GM23248 (cell line): ENCODE data around the gene PTRH1. TPM values are rescaled to one million over a fixed set of nuclear protein-coding genes. Genes with fewer than 3 reads are reported as not detected.

ENCODE experiments used
- DNase-seq: peaks from one replicate; pipeline ENCODE4 v3.0.0-alpha.2; 2015
- H2AFZ ChIP-seq: fragments of 200-600 bp; sonication (generic); 2 replicates; pipeline ENCODE4 v1.6.1; 2016; ENCODE audit warnings: antibody characterized with exemption
- H3F3A ChIP-seq: fragments of 200-600 bp; sonication (generic); 2 replicates; pipeline ENCODE4 v1.6.1; 2016; ENCODE audit warnings: mild to moderate bottlenecking, antibody characterized with exemption, mixed run types; ENCODE audit not compliant: insufficient read depth
- H3K27ac ChIP-seq: fragments of 200-600 bp; sonication (generic); 2 replicates; pipeline ENCODE4 v1.5.1; 2016; ENCODE audit warnings: mild to moderate bottlenecking
- H3K27me3 ChIP-seq: fragments of 200-600 bp; sonication (generic); replicated peaks from 2 replicates; pipeline ENCODE4 v1.6.1; 2016; ENCODE audit warnings: mild to moderate bottlenecking; ENCODE audit not compliant: insufficient read depth
- H3K36me3 ChIP-seq: fragments of 200-600 bp; sonication (generic); 2 replicates; pipeline ENCODE4 v1.6.1; 2016; ENCODE audit warnings: low read depth, mild to moderate bottlenecking
- H3K4me1 ChIP-seq: fragments of 200-600 bp; sonication (generic); 2 replicates; pipeline ENCODE4 v1.6.1; 2016; ENCODE audit warnings: mild to moderate bottlenecking; ENCODE audit not compliant: insufficient read depth
- H3K4me2 ChIP-seq: fragments of 200-600 bp; sonication (generic); one replicate; pipeline ENCODE4 v1.6.1; 2016; ENCODE audit warnings: mild to moderate bottlenecking; ENCODE audit not compliant: unreplicated experiment
- H3K4me3 ChIP-seq: fragments of 200-600 bp; sonication (generic); 2 replicates; pipeline ENCODE4 v1.5.1; 2016; ENCODE audit warnings: mild to moderate bottlenecking
- H3K79me2 ChIP-seq: fragments of 200-600 bp; sonication (generic); 2 replicates; pipeline ENCODE4 v1.6.1; 2016; ENCODE audit warnings: mild to moderate bottlenecking; ENCODE audit not compliant: insufficient read depth
- H3K9ac ChIP-seq: fragments of 200-600 bp; sonication (generic); 2 replicates; pipeline ENCODE4 v1.6.1; 2016; ENCODE audit warnings: mild to moderate bottlenecking
- H3K9me2 ChIP-seq: fragments of 200-600 bp; sonication (generic); 2 replicates; pipeline ENCODE4 v1.6.1; 2016; ENCODE audit warnings: mixed run types, mild to moderate bottlenecking, moderate library complexity; ENCODE audit not compliant: insufficient read depth
- H3K9me3 ChIP-seq: fragments of 200-600 bp; sonication (generic); one replicate; pipeline ENCODE4 v1.6.1; 2017; ENCODE audit warnings: low read depth
- H4K20me1 ChIP-seq: fragments of 200-600 bp; sonication (generic); 2 replicates; pipeline ENCODE4 v1.6.0; 2016; ENCODE audit not compliant: insufficient read depth
- EZH2 ChIP-seq: fragments of 200-600 bp; sonication (generic); IDR thresholded peaks from 2 replicates; pipeline ENCODE4 v1.6.1; 2018; ENCODE audit warnings: antibody characterized with exemption, mild to moderate bottlenecking; ENCODE audit not compliant: insufficient read depth, poor library complexity, severe bottlenecking
- EZH2phosphoT487 ChIP-seq: fragments of 200-600 bp; sonication (generic); IDR thresholded peaks from 2 replicates; pipeline ENCODE4 v1.6.1; 2018; ENCODE audit warnings: antibody characterized with exemption, moderate library complexity, mild to moderate bottlenecking, low read depth; ENCODE audit not compliant: insufficient read depth
- WGBS, 2 experiments: methylation state at CpG; one replicate each; pipeline ENCODE4 v1.1.6; 2015 to 2017; ENCODE audit warnings: low lambda C conversion rate in 2 of 2, low coverage in 1 of 2; ENCODE audit errors: missing lambda C conversion rate in 2 of 2; 5-methylcytosine and 5-hydroxymethylcytosine counted together
- in situ Hi-C: fragments of 300-500 bp; cut with MboI; formaldehyde crosslinking; loops from 2 replicates; pipeline ENCODE4 v1.15.0; 2020
- polyA plus RNA-seq: library from polyadenylated mRNA; unstranded; fragments of >200 nt; fragmentation: Nextera tagmentation; extraction: Ambion mirVana; gene quantifications from 2 replicates; pipeline ENCODE4 v1.2.1, GENCODE V29; 2016
- total RNA-seq: library from RNA; depleted of rRNA; stranded (reverse); fragments of >200 nt; shearing (Covaris generic); gene quantifications from 2 replicates; pipeline ENCODE4 v1.2.3, GENCODE V29; 2014

The PTRH1 gene
- total and polyA plus RNA-seq, 2 experiments from 2014 or later = 33.1 to 34.3 TPM

DNA sequence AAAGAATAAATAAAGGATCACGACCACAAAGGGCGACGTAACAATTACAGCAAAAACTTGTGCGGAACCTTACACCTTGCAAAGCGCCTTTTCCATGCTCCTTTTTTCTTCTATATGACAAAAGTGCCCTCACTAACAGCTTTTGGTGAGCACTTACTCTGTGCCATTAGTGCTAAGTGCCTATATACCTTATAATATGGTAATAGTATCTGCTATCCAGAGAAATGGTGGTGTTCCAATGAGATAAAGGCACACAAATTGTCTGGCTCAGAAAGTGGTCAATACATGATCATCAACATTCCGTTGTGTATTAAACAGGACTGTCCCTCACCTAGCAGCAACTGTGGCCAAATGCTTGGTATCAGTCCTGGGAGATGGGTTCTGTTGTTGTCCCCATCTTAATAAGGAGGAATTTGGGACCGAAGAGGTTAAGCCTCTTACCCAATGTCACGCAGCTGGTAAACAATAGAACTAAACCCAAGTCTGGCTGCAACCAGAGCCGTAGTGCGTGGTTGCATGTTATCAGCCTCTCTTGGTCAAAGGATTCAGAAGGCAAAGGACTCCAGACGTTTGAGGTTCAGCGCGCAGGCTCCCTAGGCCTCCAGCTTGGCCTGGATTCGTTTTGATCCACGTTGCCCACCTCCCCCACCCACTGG, 20.2 kb upstream of the PTRH1 start:
- Histone ChIP-seq H3F3A (peaks cover 5% of the 10 kb centered on the region; the same call in 1 of the 2 replicates), H3K79me2 (0 out of 2 replicates have a peak, but pooled peaks cover 7% of the 10 kb centered on the region), H3K4me3 (no peak overlapping the region), H3K27ac (peak overlapping the region; percentile 19; the same call in 1 of the 2 replicates), H3K9ac (peak overlapping the region; percentile 63), H3K36me3 (no peaks in the 10 kb centered on the region), H3K9me3 (no peaks in the 10 kb centered on the region), H2AFZ (no peak overlapping the region), H3K9me2 (no peaks in the 10 kb centered on the region), H3K4me2 (peak overlapping the region; percentile 55), H4K20me1 (no peaks in the 10 kb centered on the region), H3K27me3 (no peaks in the 10 kb centered on the region), H3K4me1 (peaks cover 17% of the 10 kb centered on the region)
- DNase-seq = no peak
- no peak for TF ChIP-seq EZH2phosphoT487
- no peak for TF ChIP-seq EZH2
- WGBS, 2 experiments = 21 to 24% methylated on average over 15 of the region's 15 CpGs
- in situ Hi-C loops = loop anchor here (10.0 kb wide), 1 partner anchor 141 kb away; no protein-coding TSS in a partner anchor

DNA sequence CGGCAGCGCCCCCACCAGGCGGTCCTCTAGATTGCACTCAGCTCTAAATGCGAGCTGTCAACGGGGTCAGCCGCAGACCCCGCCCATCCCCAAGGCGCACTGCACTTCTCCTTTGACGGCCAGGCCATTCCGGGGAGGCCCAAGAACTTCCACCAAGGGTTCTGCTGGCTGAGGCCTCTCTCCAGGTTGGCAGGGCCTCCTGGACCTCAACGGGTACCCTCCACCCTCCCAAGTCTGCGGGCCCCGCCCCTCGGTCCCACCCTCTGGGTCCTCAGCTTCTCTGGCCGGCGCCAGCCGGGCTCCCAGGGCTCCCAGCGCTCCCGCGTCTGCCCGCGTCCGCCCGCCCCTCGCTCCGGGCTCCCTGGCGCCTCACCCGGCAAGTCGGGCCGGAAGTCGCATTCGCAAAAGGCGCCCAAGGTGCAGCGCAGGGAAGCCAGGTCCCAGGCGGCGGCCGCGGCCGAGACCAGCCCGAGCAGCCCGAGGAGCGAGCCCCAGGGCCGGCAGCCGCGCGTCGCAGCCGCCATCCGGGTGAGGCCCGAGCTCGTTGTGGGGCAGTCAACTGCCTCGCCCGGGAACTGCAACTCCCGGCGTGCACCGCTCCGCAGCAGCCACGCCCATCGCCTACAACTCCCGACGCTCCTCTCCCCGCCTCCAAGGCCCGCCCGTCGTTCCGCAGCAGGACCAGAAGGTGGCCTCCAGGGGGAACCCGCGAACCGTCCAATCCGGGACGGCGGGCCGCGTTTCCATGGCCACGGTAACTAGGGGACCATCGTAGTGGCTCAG, 19.5 kb upstream of the PTRH1 start, which contains the start of gene TOR2A:
Gene TOR2A, minus strand, starts transcription at position 548 of the 783 bp plus-strand sequence. Its CDS starts 24 bp downstream, at position 524.
- peak; percentile 99 for DNase-seq
- Histone ChIP-seq H3K27ac (peak within 1 kb of the TSS; percentile 67), H3K9me2 (no peaks in the 10 kb centered on the region), H3K4me3 (peak within 1 kb of the TSS; percentile 80), H2AFZ (peak within 1 kb of the TSS; percentile 81), H3F3A (0 out of 2 replicates have a peak, but pooled peaks cover under 1% of the 10 kb centered on the region), H3K79me2 (0 out of 2 replicates have a peak, but pooled peaks cover 7% of the 10 kb centered on the region), H3K36me3 (no peaks in the 10 kb centered on the region), H3K4me1 (peaks cover 11% of the 10 kb centered on the region), H3K9ac (peak within 1 kb of the TSS; percentile 82), H3K4me2 (peak within 1 kb of the TSS; percentile 74), H4K20me1 (no peaks in the 10 kb centered on the region), H3K9me3 (no peaks in the 10 kb centered on the region), H3K27me3 (no peaks in the 10 kb centered on the region)
- in situ Hi-C loops = loop anchor here (10.0 kb wide), 1 partner anchor 140 kb away; no protein-coding TSS in a partner anchor
- WGBS, 2 experiments = 1% methylated on average over 57 to 62 of the region's 76 CpGs
- TF ChIP-seq EZH2phosphoT487 = no peak
- TF ChIP-seq EZH2 = no peak

DNA sequence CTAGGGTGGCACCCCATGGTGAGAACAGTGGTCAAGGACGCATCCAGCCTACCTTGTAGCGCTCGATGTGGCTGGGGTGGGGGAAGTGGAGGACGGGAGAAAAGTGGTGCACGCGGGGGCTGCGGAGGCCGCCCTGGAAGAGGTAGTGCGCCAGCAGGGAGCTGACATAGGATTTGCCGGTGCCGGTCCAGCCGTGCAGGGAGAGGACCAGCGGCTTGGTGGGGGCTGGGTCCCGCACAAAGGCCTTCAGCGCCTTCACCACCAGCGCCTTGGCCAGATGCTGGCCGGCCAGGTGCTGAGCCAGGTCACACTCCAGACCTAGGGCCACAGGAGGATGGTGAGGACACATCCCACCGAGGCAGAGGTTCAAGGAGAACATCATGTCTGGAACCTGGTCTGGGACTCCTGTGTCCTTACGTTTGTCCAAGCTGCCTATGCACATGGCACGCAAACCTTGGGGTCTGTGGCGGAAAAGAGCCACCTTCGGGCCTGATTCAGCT, 18.8 kb upstream of the PTRH1 start:
- Histone ChIP-seq H3F3A (no peaks in the 10 kb centered on the region), H4K20me1 (no peaks in the 10 kb centered on the region), H3K79me2 (0 out of 2 replicates have a peak, but pooled peaks cover 7% of the 10 kb centered on the region), H3K9me3 (no peaks in the 10 kb centered on the region), H3K36me3 (no peaks in the 10 kb centered on the region), H3K4me1 (peaks cover 10% of the 10 kb centered on the region; the same call in 1 of the 2 replicates), H2AFZ (peak overlapping the region; percentile 81), H3K27ac (peak overlapping the region; percentile 67; the same call in 1 of the 2 replicates), H3K9ac (peak overlapping the region; percentile 82), H3K4me2 (peak overlapping the region; percentile 74), H3K27me3 (no peaks in the 10 kb centered on the region), H3K9me2 (no peaks in the 10 kb centered on the region), H3K4me3 (peak overlapping the region; percentile 80)
- no peak for DNase-seq
- in situ Hi-C loops = loop anchor here (10.0 kb wide), 1 partner anchor 139 kb away; no protein-coding TSS in a partner anchor
- 36 to 40% methylated on average over 22 of the region's 22 CpGs for WGBS, 2 experiments
- no peak for TF ChIP-seq EZH2
- no peak for TF ChIP-seq EZH2phosphoT487

DNA sequence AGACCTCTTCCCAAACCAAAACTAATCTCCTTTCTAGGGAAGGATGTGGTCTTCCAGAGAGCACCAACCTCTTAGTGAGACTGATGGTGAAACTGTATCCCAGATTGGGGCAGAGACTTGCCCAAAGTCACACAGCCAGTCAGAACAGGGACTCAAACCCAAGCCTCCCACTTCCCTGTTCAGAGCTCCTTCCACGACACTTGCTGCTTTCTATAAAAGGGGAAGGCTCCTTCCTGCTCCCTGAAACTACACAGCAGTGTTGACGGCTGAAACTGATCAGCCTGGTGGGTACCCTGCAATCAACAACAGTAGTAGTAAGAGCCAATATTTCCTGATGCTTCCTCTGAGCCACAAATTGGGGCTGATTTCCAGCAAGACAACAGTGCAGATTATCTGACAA, 18.2 kb upstream of the PTRH1 start:
- 92 to 100% methylated on average over 2 of the region's 2 CpGs for WGBS, 2 experiments
- no peaks in the 10 kb centered on the region for H4K20me1 ChIP-seq
- H3K79me2 ChIP-seq = 0 out of 2 replicates have a peak, but pooled peaks cover 7% of the 10 kb centered on the region
- no peaks in the 10 kb centered on the region for H3K27me3 ChIP-seq
- H3K9me3 ChIP-seq = no peaks in the 10 kb centered on the region
- no peak for DNase-seq
- H3K36me3 ChIP-seq = no peaks in the 10 kb centered on the region
- H3K27ac ChIP-seq = no peak overlapping the region
- no peak overlapping the region for H3K4me3 ChIP-seq
- H3K4me1 ChIP-seq = peaks cover 10% of the 10 kb centered on the region; the same call in 1 of the 2 replicates
- H3K4me2 ChIP-seq = no peak overlapping the region
- in situ Hi-C loops = loop anchor here (10.0 kb wide), 1 partner anchor 139 kb away; no protein-coding TSS in a partner anchor
- H3K9ac ChIP-seq = no peak overlapping the region
- TF ChIP-seq EZH2 = no peak
- no peak for TF ChIP-seq EZH2phosphoT487
- H2AFZ ChIP-seq = no peak overlapping the region
- H3K9me2 ChIP-seq = no peaks in the 10 kb centered on the region
- H3F3A ChIP-seq = no peaks in the 10 kb centered on the region
